Activated CD8-positive, alpha-beta T cell treated with anti-CD3 and anti-CD28 coated beads, Interleukin-2, amount 10 ng/mL, durations not matched to agents 7 days and 5 days (primary cell): ENCODE measurements around the gene PRTG. TPM values are rescaled to one million over a fixed set of nuclear protein-coding genes. Genes with fewer than 3 reads are reported as not detected.
"Not testable (repeated sequence)": the region's sequence is repeated elsewhere in the genome, so short reads cannot be mapped to it uniquely, and the experiment has no call there.

Experiments used
- ATAC-seq: fragments of 150-1000 bp; cut with Tn5 transposase; one replicate; pipeline ENCODE4 v1.10.0; 2021; ENCODE audit warnings: moderate library complexity
- CTCF ChIA-PET: fragments of 350-600 bp; sonication (Branson Sonifier 250); formaldehyde crosslinking; loops from one replicate; lab custom pipeline; 2021; ENCODE audit warnings: antibody characterized with exemption; lab: Charles Lee
- POLR2A ChIA-PET: fragments of 350-600 bp; sonication (Branson Sonifier 250); formaldehyde crosslinking; loops from one replicate; lab custom pipeline; 2021; ENCODE audit warnings: antibody characterized with exemption; lab: Charles Lee
- DNase-seq: peaks from one replicate; pipeline ENCODE4 v3.0.0-alpha.2; 2020
- H3K27ac Mint-ChIP-seq: one replicate; pipeline ENCODE4 v1.8.0; 2021; ENCODE audit warnings: mild to moderate bottlenecking, mixed read lengths
- H3K27me3 Mint-ChIP-seq: one replicate; pipeline ENCODE4 v1.8.0; 2021; ENCODE audit warnings: low read depth, mixed read lengths
- H3K36me3 Mint-ChIP-seq: one replicate; pipeline ENCODE4 v1.8.0; 2021; ENCODE audit warnings: low read depth, mixed read lengths
- H3K4me1 Mint-ChIP-seq: one replicate; pipeline ENCODE4 v1.8.0; 2021; ENCODE audit warnings: low read depth, mixed read lengths
- H3K4me3 Mint-ChIP-seq: one replicate; pipeline ENCODE4 v1.8.0; 2021; ENCODE audit warnings: mild to moderate bottlenecking, mixed read lengths
- H3K9me3 Mint-ChIP-seq: one replicate; pipeline ENCODE4 v1.8.0; 2022; ENCODE audit warnings: mixed read lengths; ENCODE audit not compliant: insufficient read depth
- total RNA-seq, 2 experiments: library from RNA; stranded (reverse); gene quantifications; one replicate each; pipeline ENCODE4 v1.2.3, GENCODE V29; 2021

PRTG gene
- not detected for total RNA-seq

GRCh38 chr15:55742927-55743728, at the start of gene PRTG:
Gene PRTG (minus strand): TSS chr15:55743152. CDS start chr15:55742931, 221 bp downstream.
- DNase-seq (no peak), ATAC-seq (no peak)
- H3K27ac Mint-ChIP-seq: no peak within 1 kb of the TSS
- H3K4me3 Mint-ChIP-seq: peak within 1 kb of the TSS; percentile 54
- ChIA-PET POLR2A (no interaction called here), CTCF (no interaction called here)
- no peaks in the 10 kb centered on the region for H3K36me3 Mint-ChIP-seq
- peaks cover 3% of the 10 kb centered on the region for H3K4me1 Mint-ChIP-seq
- peaks cover 30% of the 10 kb centered on the region for H3K27me3 Mint-ChIP-seq
- no peaks in the 10 kb centered on the region for H3K9me3 Mint-ChIP-seq

- ChIA-PET POLR2A (no interaction called here), CTCF (no interaction called here)
- Mint-ChIP-seq H3K27me3 (peaks cover 2% of the 10 kb centered on the region), H3K36me3 (no peaks in the 10 kb centered on the region), H3K9me3 (no peaks in the 10 kb centered on the region), H3K4me1 (no peaks in the 10 kb centered on the region), H3K4me3 (no peak overlapping the region), H3K27ac (no peak overlapping the region)
- no peak for DNase-seq
- no peak for ATAC-seq
Observed at GRCh38 chr15:55791551-55792400, 48.8 kb upstream of the PRTG start.

GRCh38 chr15:55789066-55789660, 46.2 kb upstream of the PRTG start:
- ATAC-seq: peak; percentile 44
- Mint-ChIP-seq H3K27me3 (peaks cover 2% of the 10 kb centered on the region), H3K9me3 (no peaks in the 10 kb centered on the region), H3K4me3 (no peak overlapping the region), H3K27ac (no peak overlapping the region), H3K36me3 (no peaks in the 10 kb centered on the region), H3K4me1 (no peaks in the 10 kb centered on the region)
- CTCF ChIA-PET: interaction anchor here (0.7 to 1.9 kb wide), 8 partner anchors 15 to 129 kb away, joined by 3 to 10 read pairs (median 4); no protein-coding TSS in a partner anchor
- POLR2A ChIA-PET: no interaction called here
- peak; percentile 65 for DNase-seq

- DNase-seq (no peak), ATAC-seq (no peak)
- Mint-ChIP-seq H3K4me1 (no peaks in the 10 kb centered on the region), H3K27me3 (peaks cover 5% of the 10 kb centered on the region), H3K4me3 (no peak overlapping the region), H3K9me3 (no peaks in the 10 kb centered on the region), H3K36me3 (no peaks in the 10 kb centered on the region), H3K27ac (no peak overlapping the region)
- CTCF ChIA-PET: interaction anchor here (1.0 to 1.2 kb wide), 2 partner anchors 12 to 17 kb away, joined by 3 read pairs; no protein-coding TSS in a partner anchor
- POLR2A ChIA-PET: interaction anchor here (0.6 kb wide), 1 partner anchor 33 kb away, joined by 3 read pairs; no protein-coding TSS in a partner anchor
Observed at GRCh38 chr15:55786341-55786740, 43.4 kb upstream of the PRTG start.

- H3K4me1 Mint-ChIP-seq, DNase-seq, H3K4me3 Mint-ChIP-seq, H3K9me3 Mint-ChIP-seq, POLR2A ChIA-PET, H3K27ac Mint-ChIP-seq, H3K36me3 Mint-ChIP-seq, H3K27me3 Mint-ChIP-seq, ATAC-seq: not testable (repeated sequence)
- CTCF ChIA-PET: interaction anchor here (1.0 kb wide), 1 partner anchor 18 kb away, joined by 3 read pairs; no protein-coding TSS in a partner anchor
Observed at GRCh38 chr15:55785593-55785992, 42.6 kb upstream of the PRTG start.

GRCh38 chr15:55784286-55784685, 41.3 kb upstream of the PRTG start:
- ChIA-PET CTCF (interaction anchor here (0.7 kb wide), 1 partner anchor 134 kb away, joined by 3 read pairs; no protein-coding TSS in a partner anchor), POLR2A (no interaction called here)
- no peak overlapping the region for H3K4me3 Mint-ChIP-seq
- no peaks in the 10 kb centered on the region for H3K36me3 Mint-ChIP-seq
- H3K27me3 Mint-ChIP-seq: peaks cover 10% of the 10 kb centered on the region
- H3K27ac Mint-ChIP-seq: no peak overlapping the region
- DNase-seq: no peak
- no peaks in the 10 kb centered on the region for H3K9me3 Mint-ChIP-seq
- no peak for ATAC-seq
- no peaks in the 10 kb centered on the region for H3K4me1 Mint-ChIP-seq

GRCh38 chr15:55782901-55783300, 39.9 kb upstream of the PRTG start:
- Mint-ChIP-seq H3K9me3 (no peaks in the 10 kb centered on the region), H3K4me3 (no peak overlapping the region), H3K27me3 (peaks cover 11% of the 10 kb centered on the region), H3K27ac (no peak overlapping the region), H3K36me3 (no peaks in the 10 kb centered on the region), H3K4me1 (no peaks in the 10 kb centered on the region)
- DNase-seq (no peak), ATAC-seq (no peak)
- POLR2A ChIA-PET: no interaction called here
- CTCF ChIA-PET: interaction anchor here (1.2 kb wide), 1 partner anchor 8 kb away, joined by 4 read pairs; no protein-coding TSS in a partner anchor

GRCh38 chr15:55780292-55780691, 37.3 kb upstream of the PRTG start:
- Mint-ChIP-seq H3K4me1 (no peaks in the 10 kb centered on the region), H3K9me3 (no peaks in the 10 kb centered on the region), H3K27me3 (peaks cover 17% of the 10 kb centered on the region), H3K4me3 (no peak overlapping the region), H3K27ac (no peak overlapping the region), H3K36me3 (no peaks in the 10 kb centered on the region)
- POLR2A ChIA-PET: no interaction called here
- DNase-seq (no peak), ATAC-seq (no peak)
- CTCF ChIA-PET: no interaction called here

GRCh38 chr15:55778932-55779331, 36.0 kb upstream of the PRTG start:
- no peak overlapping the region for H3K27ac Mint-ChIP-seq
- H3K27me3 Mint-ChIP-seq: peaks cover 15% of the 10 kb centered on the region
- POLR2A ChIA-PET: no interaction called here
- H3K9me3 Mint-ChIP-seq: no peaks in the 10 kb centered on the region
- H3K4me1 Mint-ChIP-seq: no peaks in the 10 kb centered on the region
- no peak for ATAC-seq
- no peaks in the 10 kb centered on the region for H3K36me3 Mint-ChIP-seq
- CTCF ChIA-PET: no interaction called here
- DNase-seq: no peak
- H3K4me3 Mint-ChIP-seq: no peak overlapping the region

- no peak overlapping the region for H3K4me3 Mint-ChIP-seq
- POLR2A ChIA-PET: no interaction called here
Observed at GRCh38 chr15:55775316-55775715, 32.4 kb upstream of the PRTG start.

GRCh38 chr15:55774113-55774970, 31.4 kb upstream of the PRTG start:
- no peaks in the 10 kb centered on the region for H3K36me3 Mint-ChIP-seq
- ChIA-PET CTCF (interaction anchor here (0.8 to 2.6 kb wide), 21 partner anchors 8 to 222 kb away, joined by 3 to 13 read pairs (median 4); no protein-coding TSS in a partner anchor), POLR2A (no interaction called here)
- no peaks in the 10 kb centered on the region for H3K9me3 Mint-ChIP-seq
- DNase-seq: peak; percentile 39
- no peak overlapping the region for H3K4me3 Mint-ChIP-seq
- no peaks in the 10 kb centered on the region for H3K4me1 Mint-ChIP-seq
- H3K27ac Mint-ChIP-seq: no peak overlapping the region
- H3K27me3 Mint-ChIP-seq: peaks cover 7% of the 10 kb centered on the region
- no peak for ATAC-seq

More at GRCh38 chr15:55775316-55775715, 32.4 kb upstream of the PRTG start:
- Mint-ChIP-seq H3K36me3 (no peaks in the 10 kb centered on the region), H3K27me3 (peaks cover 12% of the 10 kb centered on the region), H3K9me3 (no peaks in the 10 kb centered on the region), H3K27ac (no peak overlapping the region), H3K4me1 (no peaks in the 10 kb centered on the region)
- ATAC-seq: no peak
- DNase-seq: no peak
- CTCF ChIA-PET: interaction anchor here (0.8 to 2.6 kb wide), 17 partner anchors 8 to 221 kb away, joined by 3 to 13 read pairs (median 4); no protein-coding TSS in a partner anchor
